Measurements from ENCODE around the gene GRIN2A. TPM values are rescaled to one million over a fixed set of nuclear protein-coding genes. Genes with fewer than 3 reads are reported as not detected.

Gene GRIN2A
- not detected in 2 replicates for total RNA-seq

DNA sequence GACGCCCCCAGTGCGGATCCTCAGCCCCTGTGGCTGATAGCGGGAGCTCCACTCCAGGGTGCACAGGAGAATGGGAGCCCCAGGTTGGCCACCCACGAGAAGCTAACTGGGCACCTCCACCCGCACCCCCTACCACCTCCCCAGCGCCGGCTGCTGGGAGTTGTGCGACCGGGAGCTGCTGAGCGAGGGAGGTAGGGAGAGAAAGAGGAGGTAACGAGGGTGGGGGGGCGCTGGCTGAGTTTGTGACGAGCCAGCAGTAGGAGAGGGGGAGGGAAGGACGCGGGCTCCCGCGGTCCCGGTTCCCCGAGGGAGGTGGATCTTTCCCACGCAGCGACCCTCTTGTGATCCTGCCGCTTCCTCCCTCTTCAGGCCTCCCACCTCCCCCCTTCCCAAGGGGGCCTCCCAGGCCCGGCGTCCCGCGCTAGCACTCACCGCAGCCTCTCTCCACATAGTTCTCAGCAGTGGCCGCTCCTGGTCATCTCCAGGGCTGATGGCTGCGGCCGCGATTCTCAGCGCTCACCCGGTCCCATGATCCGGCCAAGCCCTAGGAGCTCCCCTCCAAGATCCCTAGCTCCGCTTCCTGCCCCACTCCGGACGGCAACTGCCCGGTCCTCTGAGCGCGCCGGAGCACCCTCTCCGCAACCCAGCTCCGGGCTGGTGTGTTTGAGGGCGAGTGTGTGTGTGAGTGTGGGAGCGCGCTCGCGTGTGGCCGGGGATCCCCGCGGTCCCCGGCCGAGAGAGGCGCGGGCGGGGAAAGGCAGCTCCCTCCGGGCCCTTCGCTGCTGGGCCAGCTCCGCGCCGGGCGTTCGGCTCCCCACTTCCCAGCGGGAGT is at the start of gene GRIN2A:
TSS of gene GRIN2A (minus strand) at position 207 of the 832 bp plus-strand sequence. CDS start 2,017 bp downstream, outside the sequence.
- DNase-seq (ENCODE audit: low read depth in 2 of 2), result no peak

DNA sequence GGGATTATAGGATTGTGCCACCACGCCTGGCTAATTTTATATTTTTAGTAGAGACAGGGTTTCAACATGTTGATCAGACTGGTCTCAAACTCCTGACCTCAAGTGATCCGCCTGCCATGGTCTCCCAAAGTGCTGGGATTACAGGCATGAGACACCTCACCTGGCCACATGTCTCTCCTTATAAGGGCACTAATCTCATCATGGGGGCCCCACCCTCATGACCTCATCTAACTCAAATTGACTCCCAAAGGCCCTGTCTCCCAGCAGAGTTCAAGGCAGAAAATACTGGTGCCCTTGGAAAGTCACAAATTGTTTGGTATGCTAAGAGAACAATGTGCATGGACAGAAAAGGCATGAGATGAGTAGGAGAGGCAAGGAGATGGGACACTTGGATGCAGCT is 49.3 kb upstream of the GRIN2A start:
- no peak for DNase-seq (ENCODE audit: low read depth in 2 of 2)

DNA sequence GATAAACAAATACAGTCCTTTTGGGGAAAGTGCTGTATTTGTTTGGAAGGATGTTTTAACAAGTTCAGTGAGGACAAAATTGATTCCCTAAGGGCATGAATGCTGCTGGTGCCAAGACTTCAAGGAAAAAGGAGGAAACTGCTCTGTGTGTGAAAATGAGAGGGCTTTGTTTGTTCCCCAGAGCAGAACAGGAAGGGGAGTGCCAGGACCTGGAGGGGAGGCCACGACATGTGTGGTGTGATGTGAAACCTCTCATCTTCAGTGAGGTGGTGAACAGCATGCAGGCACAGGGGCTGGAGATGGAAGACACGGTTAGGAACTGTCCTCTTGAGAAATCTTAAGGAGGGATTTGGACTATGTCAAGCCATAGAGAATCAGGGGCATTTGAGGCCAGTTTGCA is 46.6 kb upstream of the GRIN2A start:
- DNase-seq (ENCODE audit: low read depth in 2 of 2), result no peak

DNA sequence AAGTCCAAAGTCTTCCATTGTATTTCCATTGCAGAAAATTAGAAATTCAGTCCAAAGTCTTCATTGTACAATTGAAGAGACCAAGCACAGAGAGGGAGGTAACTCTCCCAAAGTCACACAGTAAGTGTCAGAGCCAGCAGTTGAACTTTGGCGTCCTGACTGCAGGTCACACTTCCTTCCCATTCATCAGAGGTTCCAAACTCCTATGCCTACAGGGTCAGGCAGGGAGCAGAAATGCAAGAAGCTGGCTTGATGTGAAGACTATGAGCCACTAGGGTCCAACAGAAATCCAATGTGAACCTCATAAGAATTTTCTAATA is 44.7 kb upstream of the GRIN2A start:
- no peak for DNase-seq (ENCODE audit: low read depth in 2 of 2)

DNA sequence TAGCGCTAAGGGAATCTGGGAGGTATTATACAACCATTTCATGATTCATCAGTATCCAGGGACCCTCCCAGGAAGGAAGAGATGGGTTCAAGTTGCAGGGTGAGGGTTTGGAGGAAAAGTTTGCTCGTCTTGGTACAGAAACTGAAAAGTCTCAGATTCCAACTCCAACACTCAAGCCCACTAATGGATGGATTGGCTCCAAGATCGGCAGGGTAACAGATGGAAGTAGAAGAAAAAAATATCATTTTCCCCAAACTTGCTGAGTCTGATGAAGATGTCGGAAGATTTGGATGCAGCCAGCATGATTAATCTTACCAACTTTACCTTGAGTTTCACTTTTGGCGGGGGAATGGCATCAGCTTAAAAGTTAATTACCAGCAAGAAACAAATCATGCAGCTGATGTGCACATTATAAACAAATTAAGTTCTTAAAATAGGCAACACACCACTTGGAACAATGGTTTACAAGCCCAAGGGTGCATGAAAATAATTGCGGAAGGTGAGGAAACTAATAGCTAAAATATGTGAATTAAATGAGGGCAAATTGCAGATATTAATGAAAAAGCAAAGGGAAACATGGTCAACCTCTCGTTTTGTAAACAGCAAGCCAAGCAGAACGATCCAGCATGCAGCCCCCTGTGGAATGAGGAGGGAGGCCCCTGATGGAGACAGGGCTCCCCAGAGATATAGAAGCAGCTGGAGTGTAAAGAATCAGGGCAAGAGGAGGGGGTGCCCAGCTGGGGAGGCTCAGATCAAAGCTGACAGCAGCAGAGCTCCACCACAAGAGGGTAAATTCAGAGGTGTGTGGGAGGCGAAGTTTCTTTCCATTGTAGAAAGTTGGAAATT is 44.1 kb upstream of the GRIN2A start:
- DNase-seq (ENCODE audit: low read depth in 2 of 2), result no peak

DNA sequence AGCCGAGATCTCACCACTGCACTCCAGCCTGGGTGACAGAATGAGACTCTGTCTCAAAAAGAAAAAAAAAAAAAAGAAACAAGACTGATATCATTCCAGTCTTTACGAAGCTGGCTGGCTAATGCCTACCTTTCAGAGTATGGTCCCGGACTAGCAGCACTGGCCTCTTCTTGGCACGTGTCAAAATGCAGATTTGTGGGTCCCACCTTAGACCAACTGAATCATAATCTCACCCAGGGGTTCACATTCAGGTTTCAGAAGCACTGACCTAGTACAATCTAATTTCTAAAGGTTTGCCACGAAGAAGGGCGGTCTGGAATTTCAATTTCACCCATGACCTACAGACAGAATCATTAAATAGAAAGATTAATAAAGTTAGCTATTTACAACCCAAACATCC is 43.4 kb upstream of the GRIN2A start:
- no peak for DNase-seq (ENCODE audit: low read depth in 2 of 2)

DNA sequence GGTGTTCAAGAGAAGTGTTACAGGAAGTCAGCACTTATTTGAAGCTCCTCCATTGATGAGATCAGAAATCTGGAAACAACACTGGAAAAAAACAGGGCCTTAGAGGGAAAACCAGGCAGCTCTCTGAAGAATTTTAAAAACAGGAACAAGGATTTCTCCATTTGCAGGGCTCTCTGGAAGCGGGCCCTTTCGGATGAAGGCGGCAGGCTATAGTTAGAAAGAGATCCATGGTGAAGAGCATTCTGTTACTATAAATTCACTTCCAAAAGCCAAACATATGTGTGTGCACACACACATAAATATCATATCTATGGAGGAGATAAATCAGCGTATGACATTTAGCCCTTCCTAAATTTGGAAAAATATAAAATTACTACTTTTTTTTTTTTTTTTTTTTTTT is 42.6 kb upstream of the GRIN2A start:
- DNase-seq (ENCODE audit: low read depth in 2 of 2), result no peak

DNA sequence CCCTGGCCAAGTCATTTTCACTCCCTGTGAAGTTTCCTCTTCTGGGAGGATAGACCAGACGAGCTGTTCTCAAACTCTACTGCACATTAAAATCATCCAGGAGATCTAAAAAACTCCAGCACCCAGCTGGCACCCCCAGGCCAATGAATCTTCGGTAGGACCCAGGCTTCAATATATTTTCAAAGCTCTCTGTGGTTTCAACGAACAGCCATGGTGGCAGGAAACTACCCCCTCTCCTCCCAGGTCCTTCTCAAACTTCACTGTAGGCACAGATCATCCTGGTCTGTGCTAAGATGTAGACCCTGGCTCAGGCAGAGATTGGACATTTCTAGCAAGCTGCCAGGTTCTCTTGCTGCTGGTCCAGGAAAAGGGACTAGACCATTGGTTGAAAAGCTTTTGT is 38.7 kb upstream of the GRIN2A start:
- DNase-seq (ENCODE audit: low read depth in 2 of 2), result no peak

DNA sequence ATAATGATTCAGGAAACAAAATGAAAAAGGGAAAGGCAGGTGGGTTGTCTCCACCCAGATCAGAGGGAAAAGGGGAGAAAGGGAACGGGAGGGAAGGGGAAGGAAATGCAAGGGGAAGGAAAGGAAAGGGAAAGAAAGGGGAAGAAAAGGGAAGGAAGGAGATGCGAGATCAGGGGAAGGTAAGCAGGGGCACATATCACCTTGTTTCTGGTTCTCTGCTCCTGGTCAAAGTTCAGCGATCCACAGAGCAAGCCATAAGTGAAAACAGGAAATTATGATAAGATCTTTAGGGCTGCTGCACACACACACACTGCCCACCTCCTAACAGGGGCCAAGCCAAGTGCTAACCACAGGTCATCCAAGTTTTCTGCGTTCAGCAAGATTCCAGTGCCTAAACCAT is 37.5 kb upstream of the GRIN2A start:
- DNase-seq (ENCODE audit: low read depth in 2 of 2), result no peak

DNA sequence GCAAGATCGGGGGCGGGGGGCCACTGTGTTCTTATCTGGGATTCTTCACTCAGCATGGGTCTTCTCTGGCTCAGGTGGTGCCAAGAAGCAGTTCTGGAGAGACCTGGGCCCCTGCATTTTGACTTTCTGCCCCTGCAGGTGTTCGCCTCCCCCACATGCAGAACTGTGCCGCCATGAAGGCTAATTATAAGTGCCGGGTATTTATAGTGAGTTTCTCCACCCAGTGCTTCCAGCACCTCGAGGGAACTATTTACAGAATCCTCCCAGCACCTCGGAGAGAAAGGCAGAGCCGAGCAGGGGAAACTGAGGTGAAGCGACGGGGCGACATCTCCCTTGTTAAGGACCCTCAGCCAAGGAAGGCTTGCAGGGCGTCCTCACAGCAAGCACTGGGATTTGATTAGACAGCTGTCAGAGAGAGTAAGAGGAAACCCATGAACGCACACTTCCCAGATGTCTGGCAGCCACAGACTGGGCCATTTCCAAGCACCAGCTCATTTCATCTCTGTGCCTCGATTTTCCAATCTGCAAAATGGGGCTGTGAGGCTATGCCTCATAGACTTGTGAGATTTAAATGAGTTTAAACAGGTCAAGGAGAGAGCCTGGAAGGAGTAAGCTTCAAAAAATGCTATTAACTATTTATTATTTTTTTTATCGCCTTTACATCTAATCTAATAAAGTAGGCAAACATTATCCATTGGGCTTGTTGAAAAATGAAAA is 36.4 kb upstream of the GRIN2A start:
- no peak for DNase-seq (ENCODE audit: low read depth in 2 of 2)

DNA sequence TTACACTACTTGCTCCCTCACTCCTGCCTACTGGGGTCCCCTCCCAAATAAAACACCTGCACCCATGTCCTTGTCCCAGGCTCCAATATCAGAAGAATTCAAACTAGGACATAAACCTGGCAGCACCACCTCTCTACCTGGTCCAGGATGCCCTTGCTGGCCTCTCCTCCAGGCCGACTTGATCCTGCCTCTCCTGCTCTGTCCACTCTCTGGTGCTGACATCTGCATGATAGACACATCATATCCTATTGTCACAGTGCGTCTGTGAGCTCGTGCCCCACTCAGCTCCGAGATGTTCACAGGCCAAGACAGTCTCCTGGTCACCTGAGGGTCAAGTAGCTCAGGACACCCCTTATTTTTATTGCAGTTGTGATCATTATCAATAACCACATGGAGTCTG is 31.5 kb upstream of the GRIN2A start:
- no peak for DNase-seq (ENCODE audit: low read depth in 2 of 2)

DNA sequence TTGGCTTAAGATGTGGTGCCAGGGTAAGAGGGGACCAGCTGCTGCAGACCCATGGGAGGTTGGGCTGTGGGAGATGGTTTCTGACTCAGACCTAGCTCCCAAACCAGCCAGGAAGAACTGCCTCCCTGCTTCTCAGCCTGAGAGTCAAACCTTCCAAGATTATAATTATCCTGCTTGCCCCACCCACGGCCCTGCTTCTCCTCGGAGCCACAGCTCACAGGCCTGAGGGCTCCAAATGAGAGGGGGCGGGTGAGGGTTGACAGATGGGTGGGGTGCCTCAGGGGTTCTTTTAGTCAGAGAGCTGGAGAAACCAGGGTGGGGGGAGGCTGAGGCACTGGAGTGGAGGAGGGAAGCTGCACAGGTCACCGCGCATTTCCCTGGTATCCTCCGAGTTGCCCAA is 28.7 kb upstream of the GRIN2A start:
- DNase-seq (ENCODE audit: low read depth in 2 of 2), result no peak

DNA sequence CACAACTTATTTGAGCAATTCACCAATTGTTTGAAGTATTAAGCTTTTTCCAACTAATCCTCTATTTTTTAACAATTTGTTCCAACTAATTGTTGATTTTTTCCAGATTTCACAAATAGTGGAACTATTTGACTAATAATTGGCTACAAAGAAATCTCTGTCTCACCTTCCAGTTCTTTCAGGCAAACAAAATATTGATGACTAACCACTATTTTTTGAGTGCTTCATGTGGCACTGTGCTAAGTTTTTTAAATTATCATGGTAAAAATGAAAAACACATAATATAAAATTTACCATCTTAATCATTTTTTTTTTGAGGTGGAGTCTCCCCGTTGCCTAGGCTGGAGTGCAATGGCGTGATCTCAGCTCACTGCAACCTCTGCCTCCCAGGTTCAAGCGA is 24.6 kb upstream of the GRIN2A start:
- DNase-seq (ENCODE audit: low read depth in 2 of 2), result no peak

DNA sequence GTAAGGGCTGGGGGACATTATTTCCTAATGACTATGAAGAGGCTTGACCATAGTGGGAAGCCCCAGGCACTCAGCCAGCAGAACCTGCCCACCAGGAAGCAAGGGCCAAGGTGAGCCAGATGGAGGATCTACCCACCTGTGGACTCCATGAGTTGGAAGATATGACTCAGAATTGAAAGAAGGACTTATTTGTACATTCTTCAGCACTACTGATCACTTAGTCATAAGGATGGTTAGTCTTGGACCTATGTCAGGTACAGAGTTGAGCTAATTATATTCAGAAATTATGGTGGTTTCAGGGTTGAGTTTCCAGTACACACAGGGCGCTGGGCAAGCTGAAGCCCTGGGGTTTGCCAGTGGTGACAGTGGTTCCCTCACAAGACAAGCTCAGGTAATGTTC is 24.0 kb upstream of the GRIN2A start:
- no peak for DNase-seq (ENCODE audit: low read depth in 2 of 2)

DNA sequence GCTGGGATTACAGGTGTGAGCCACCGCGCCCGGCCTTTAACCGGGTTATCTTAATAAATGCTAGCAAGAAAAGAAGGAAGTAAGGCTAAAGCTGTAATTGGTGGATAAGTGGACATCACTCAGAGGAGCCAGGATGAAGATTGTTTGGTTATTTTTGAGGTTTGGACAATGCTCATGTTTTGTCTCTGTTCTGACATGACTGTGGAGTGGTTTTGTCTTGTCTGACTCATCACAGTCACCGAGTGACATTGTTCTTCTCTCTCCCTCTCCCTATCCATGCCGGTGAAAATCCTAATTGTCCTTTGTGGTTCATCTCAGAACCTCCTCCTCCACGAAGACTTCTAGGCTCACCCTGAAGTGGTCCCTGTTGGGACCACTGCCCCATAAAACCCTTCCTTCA is 23.5 kb upstream of the GRIN2A start:
- no peak for DNase-seq (ENCODE audit: low read depth in 2 of 2)

DNA sequence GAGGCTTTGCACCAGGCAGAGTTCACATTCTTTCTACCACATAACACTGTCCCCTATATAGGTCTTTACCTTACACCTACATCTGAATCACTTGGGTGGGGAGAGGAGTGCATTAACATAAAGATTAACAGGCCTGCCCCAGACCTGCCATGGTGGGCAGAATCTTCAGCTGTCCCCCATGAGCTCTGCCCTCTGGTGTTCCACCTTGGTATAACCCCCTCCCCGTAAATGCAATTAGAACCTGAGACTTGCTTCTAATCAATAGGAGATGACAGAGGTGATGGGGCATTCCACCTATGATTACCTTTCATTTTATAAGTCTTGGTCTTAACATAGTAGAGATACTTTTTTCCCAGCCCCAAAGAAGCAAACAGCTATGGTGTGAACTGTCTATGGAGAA is 20.4 kb upstream of the GRIN2A start:
- no peak for DNase-seq (ENCODE audit: low read depth in 2 of 2)

DNA sequence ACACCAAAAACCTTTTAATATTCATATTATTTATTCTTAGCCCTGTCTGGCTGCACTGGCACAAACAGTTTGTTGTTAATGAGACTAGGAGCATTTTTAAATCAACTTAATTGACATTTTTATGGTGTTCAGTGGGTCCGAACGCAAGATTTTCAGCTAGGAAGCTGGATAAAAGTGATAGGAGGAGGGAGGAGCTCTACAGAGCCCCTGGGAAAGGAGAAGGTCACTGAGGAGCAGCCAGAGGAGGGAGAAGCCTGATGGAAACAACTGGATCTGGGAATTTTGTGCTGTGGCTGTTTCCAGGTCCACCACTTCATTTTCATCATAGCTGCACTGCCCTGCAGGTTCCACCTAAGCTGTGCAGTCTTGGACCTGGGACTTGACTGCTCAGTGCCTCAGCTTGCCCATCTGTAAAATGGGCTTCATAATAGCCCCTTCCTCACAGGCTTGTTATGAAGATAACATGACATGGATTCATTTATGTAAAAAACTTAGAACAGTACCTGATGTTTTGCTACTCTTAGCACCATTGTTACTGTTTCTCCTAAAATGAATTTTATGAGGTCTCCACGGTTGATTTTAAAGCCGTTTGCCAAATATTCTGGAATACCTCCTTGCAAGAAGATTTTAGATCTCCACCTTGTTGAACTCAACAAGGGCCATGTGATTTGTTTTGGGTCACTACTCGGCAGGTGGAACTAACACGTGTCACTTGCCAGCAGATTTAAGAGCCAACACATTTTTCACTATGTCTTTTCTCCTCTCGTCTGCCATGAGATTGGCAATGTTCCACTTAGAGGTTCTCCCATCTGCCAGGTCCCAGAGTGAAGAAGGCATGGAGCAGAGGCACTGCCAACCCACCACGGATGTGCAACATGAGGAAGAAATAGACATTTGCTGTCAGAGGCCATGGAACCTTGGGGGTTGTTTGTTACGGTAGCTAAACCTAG is 18.7 kb upstream of the GRIN2A start:
- DNase-seq (ENCODE audit: low read depth in 2 of 2), result no peak

DNA sequence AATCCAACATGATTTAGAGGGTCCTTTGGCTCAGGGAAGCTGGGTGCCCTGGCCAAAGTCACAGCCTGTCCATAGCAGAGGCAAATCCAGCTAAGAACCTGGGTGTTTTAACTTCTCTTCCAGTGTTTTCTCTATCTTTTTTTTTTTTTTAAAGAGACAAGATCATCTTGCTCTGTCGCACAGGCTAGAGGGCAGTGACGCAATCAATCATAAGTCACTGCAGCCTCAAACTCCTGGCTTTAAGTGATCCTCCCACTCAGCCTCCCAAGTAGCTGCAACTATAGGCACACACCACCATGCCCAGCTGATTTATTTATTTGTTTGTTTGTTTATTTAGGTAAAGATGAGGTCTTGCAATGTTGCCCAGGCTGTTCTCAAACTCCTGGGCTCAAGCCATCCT is 14.8 kb upstream of the GRIN2A start:
- DNase-seq (ENCODE audit: low read depth in 2 of 2), result no peak

DNA sequence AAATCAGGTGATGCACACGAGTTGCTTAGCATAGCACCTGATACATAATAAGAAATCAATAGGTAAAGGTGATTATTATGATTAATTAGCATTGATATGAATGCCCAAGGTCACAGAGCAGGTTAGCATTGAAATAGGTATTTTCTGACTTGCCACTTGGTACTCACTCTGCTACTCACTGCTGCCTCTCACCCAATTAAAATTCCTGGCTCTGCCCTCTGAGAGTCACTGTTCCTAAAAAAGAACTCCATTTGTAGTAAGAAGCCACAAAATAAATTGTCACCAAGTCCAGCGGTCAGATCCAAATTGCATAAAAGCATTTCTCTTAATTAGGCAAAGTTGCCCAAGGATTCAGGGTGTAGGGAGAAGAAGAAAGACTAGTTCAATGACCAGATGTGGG is 8.9 kb upstream of the GRIN2A start:
- DNase-seq (ENCODE audit: low read depth in 2 of 2), result no peak

DNA sequence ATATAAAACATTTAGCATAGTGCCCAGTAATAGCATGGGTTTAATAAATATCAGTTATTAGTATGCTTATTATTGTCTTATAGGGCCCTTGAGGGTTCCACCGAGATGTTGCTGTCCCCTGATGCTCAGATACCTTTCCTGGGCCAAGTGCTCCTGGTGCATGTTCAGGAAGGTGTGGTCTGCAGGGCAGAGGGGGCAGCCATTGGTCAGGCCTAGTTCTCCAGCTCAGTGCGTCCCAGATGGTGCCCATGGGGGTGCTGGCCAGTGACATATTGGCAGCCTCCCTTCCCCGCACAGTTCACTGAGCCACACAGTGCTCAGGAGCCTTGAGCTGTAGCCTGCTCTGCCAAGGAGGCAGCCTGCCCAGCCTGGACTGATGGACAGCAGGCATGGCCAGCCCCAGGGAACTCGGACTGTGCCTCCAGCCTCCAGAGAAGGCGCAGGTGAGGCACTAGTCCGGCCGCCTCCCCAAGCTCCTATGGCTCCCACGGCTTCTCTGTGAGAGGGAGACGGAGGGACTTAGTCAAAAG is 7.7 kb upstream of the GRIN2A start:
- no peak for DNase-seq (ENCODE audit: low read depth in 2 of 2)

DNA sequence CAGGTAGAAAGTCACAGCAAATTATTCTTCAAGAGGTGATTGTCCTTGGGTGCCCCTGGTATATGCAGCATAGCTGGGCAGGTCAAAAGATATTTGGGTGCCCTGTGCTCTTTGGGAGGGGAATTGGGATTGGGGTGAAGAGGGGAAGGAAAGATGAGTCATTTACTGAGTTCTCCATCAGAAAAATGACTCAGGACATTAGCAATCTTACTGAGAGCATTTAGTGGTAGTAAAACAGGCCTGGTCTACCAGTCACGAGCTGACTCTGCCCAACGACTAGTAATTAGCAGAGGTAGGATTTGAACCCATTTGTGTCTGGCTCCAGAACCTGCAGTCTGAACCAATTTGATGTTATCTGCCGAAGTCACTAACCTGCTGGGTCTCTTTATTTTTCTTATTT is 6.0 kb upstream of the GRIN2A start:
- DNase-seq (ENCODE audit: low read depth in 2 of 2), result no peak
